ENCODE measurements around the gene ZEB1.

Gene ZEB1

DNA sequence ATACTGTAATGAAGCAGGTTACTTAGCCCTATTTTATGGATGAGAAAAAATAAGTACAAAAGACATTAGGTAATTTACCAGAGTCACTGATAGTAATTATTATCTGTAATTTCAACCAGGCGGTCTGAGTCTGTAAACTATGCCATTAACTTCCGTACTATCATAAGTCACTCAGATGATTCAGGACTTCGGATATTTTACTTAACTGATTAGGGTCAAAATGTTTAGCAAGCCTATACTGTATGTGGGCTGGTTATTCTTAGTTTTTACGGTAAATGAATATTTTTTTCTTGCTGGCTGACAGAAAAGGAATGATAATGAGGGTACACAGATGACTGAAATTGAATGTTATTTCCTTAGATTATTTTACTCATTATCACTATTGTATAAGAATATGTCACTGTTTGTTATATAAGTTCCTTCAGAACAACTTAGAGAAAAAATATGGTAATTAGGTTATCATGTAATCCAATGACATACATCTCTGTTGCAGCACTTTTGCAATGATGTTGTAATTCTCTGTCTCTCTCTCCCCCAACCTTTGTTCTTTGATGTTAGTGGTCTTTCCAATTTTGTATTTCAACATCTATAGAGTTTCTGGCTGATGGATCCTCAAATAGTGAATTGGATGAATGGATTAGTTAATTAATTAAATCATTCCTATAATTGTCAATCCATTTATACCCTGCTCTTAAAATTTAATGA lies 165.6 kb downstream of the ZEB1 start:
- no peak overlapping the region for H3K9ac ChIP-seq (ENCODE audit: low read length)
- no peak overlapping the region for H2AK5ac ChIP-seq (ENCODE audit: low read length)
- H3K4ac ChIP-seq (ENCODE audit: low read depth, low read length) = no peak overlapping the region
- no peak overlapping the region for H2BK5ac ChIP-seq (ENCODE audit: low read length)
- WGBS (ENCODE audit: extremely low coverage, insufficient coverage, low lambda C conversion rate) = no CpG with 5 or more reads among the region's 4 CpGs
- no peaks in the 10 kb centered on the region for H3K27me3 ChIP-seq (ENCODE audit: insufficient read depth, low read length, poor library complexity)
- H3K27ac ChIP-seq (ENCODE audit: low read depth, low read length) = no peak overlapping the region
- H3K79me2 ChIP-seq (ENCODE audit: control insufficient read depth, insufficient read depth, low read length) = no peaks in the 10 kb centered on the region
- no peak overlapping the region for H2BK15ac ChIP-seq (replicated peaks; ENCODE audit: low read depth)
- DNase-seq = no peak
- no peaks in the 10 kb centered on the region for H3K79me1 ChIP-seq (ENCODE audit: low read length)
- H3K4me3 ChIP-seq (ENCODE audit: low read length) = no peak overlapping the region
- H2BK120ac ChIP-seq (ENCODE audit: low read depth, low read length) = no peak overlapping the region
- no peak overlapping the region for H3K4me2 ChIP-seq (ENCODE audit: low read length)
- H3K56ac ChIP-seq (ENCODE audit: low read length) = no peak overlapping the region
- H4K8ac ChIP-seq (ENCODE audit: low read depth, low read length) = no peak overlapping the region
- no peaks in the 10 kb centered on the region for H3K36me3 ChIP-seq (ENCODE audit: control insufficient read depth, insufficient read depth, low read length)
- no peak overlapping the region for H3K23ac ChIP-seq (ENCODE audit: low read length)
- no peak overlapping the region for H3K18ac ChIP-seq (ENCODE audit: low read length)
- H4K5ac ChIP-seq (ENCODE audit: low read length) = no peak overlapping the region
- H3K4me1 ChIP-seq (ENCODE audit: control insufficient read depth, low read depth, low read length) = no peaks in the 10 kb centered on the region

DNA sequence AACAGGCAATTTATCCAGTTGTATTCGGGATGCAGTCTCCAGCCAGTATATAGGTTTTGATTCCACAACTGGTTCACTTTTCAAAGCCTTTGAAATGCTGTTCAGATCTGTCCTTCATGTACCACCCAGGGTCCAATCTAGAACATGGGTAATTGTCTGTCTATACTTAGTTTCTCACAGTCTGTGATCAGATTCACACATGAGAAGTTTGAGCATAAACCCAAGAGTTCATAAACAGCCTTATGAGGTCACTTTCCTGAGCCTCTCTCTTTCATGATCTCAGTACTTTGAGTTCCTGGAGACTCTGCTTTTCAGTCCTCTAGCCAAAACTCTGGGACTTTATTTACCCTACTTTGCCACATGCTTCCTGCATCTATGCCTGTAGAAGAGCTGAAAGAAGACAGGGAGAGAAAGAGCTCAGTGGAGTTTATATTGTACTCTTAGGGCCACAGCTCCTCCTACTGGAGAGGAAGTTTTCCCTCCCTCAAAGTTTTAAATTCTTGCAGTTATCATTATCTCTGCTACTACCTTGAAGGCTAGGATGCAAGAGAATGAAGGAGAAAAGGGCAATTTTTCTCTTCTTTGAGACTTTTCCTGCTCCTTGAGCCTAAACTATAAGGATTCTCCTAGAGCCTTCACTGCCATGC lies 172.0 kb downstream of the ZEB1 start:
- H3K4ac ChIP-seq (ENCODE audit: low read depth, low read length) = no peak overlapping the region
- no peak overlapping the region for H3K23ac ChIP-seq (ENCODE audit: low read length)
- no peaks in the 10 kb centered on the region for H3K79me1 ChIP-seq (ENCODE audit: low read length)
- DNase-seq = peak; percentile 72
- no CpG with 5 or more reads among the region's 1 CpG for WGBS (ENCODE audit: extremely low coverage, insufficient coverage, low lambda C conversion rate)
- H3K56ac ChIP-seq (ENCODE audit: low read length) = no peak overlapping the region
- no peak overlapping the region for H4K8ac ChIP-seq (ENCODE audit: low read depth, low read length)
- H3K4me2 ChIP-seq (ENCODE audit: low read length) = no peak overlapping the region
- no peak overlapping the region for H2BK5ac ChIP-seq (ENCODE audit: low read length)
- no peak overlapping the region for H2BK120ac ChIP-seq (ENCODE audit: low read depth, low read length)
- no peak overlapping the region for H2BK15ac ChIP-seq (replicated peaks; ENCODE audit: low read depth)
- no peaks in the 10 kb centered on the region for H3K79me2 ChIP-seq (ENCODE audit: control insufficient read depth, insufficient read depth, low read length)
- H3K27me3 ChIP-seq (ENCODE audit: insufficient read depth, low read length, poor library complexity) = no peaks in the 10 kb centered on the region
- no peak overlapping the region for H2AK5ac ChIP-seq (ENCODE audit: low read length)
- no peak overlapping the region for H3K27ac ChIP-seq (ENCODE audit: low read depth, low read length)
- H3K4me1 ChIP-seq (ENCODE audit: control insufficient read depth, low read depth, low read length) = no peaks in the 10 kb centered on the region
- H4K5ac ChIP-seq (ENCODE audit: low read length) = no peak overlapping the region
- H3K36me3 ChIP-seq (ENCODE audit: control insufficient read depth, insufficient read depth, low read length) = no peaks in the 10 kb centered on the region
- no peak overlapping the region for H3K4me3 ChIP-seq (ENCODE audit: low read length)
- no peak overlapping the region for H3K18ac ChIP-seq (ENCODE audit: low read length)
- no peak overlapping the region for H3K9ac ChIP-seq (ENCODE audit: low read length)

DNA sequence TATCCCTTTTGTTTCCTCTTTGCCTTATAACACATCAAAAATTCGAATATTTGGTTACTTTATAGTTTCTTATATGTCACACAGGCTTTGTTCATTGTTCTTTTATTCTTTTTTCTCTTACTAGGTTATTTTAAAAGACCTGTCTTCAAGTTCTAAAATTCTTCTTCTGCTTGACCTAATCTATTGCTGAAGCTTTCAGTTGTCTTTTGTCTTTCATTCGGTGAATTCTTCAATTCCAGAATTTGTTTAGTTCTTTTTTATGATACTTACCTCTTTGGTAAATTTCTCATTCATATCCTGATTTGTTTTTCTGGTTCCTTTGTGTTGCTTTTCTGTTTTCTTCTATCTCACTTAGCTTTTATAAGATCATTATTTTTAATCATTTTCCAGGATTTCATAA lies 188.4 kb downstream of the ZEB1 start:
- Histone ChIP-seq H4K5ac (ENCODE audit: low read length) (no peak overlapping the region), H3K9ac (ENCODE audit: low read length) (no peak overlapping the region), H3K36me3 (ENCODE audit: control insufficient read depth, insufficient read depth, low read length) (no peaks in the 10 kb centered on the region), H3K18ac (ENCODE audit: low read length) (no peak overlapping the region), H3K79me1 (ENCODE audit: low read length) (no peaks in the 10 kb centered on the region), H3K79me2 (ENCODE audit: control insufficient read depth, insufficient read depth, low read length) (no peaks in the 10 kb centered on the region), H3K4me2 (ENCODE audit: low read length) (no peak overlapping the region), H4K8ac (ENCODE audit: low read depth, low read length) (no peak overlapping the region), H3K27me3 (ENCODE audit: insufficient read depth, low read length, poor library complexity) (no peaks in the 10 kb centered on the region), H3K4me3 (ENCODE audit: low read length) (no peak overlapping the region), H2BK120ac (ENCODE audit: low read depth, low read length) (no peak overlapping the region), H3K27ac (ENCODE audit: low read depth, low read length) (no peak overlapping the region), H2BK15ac (replicated peaks; ENCODE audit: low read depth) (no peak overlapping the region), H2BK5ac (ENCODE audit: low read length) (no peak overlapping the region), H3K4ac (ENCODE audit: low read depth, low read length) (no peak overlapping the region), H2AK5ac (ENCODE audit: low read length) (no peak overlapping the region), H3K56ac (ENCODE audit: low read length) (no peak overlapping the region), H3K4me1 (ENCODE audit: control insufficient read depth, low read depth, low read length) (no peaks in the 10 kb centered on the region), H3K23ac (ENCODE audit: low read length) (no peak overlapping the region)
- no peak for DNase-seq
- no CpG with 5 or more reads among the region's 2 CpGs for WGBS (ENCODE audit: extremely low coverage, insufficient coverage, low lambda C conversion rate)

DNA sequence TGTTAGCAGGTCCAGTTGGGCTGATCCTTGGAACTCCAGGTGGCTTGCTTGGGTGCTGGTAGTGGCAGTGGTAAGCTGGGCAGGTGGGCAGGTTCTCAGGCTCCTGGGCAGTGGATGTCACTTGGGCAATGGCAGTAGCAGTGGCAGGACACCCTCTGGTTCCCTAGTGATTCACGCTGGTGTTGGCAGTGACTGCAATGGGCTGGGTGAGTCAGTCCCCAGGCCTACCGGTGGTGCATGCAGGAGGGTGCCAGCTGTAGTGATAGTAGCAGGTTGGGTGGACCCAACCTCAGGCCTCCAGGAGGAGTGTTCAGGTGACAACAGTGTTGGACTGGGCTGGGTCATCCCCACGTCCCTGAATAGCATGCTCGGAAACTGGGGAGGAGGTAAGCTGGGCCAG lies 189.2 kb downstream of the ZEB1 start:
- no peak overlapping the region for H3K56ac ChIP-seq (ENCODE audit: low read length)
- H3K4me1 ChIP-seq (ENCODE audit: control insufficient read depth, low read depth, low read length) = no peaks in the 10 kb centered on the region
- H2BK5ac ChIP-seq (ENCODE audit: low read length) = no peak overlapping the region
- H4K8ac ChIP-seq (ENCODE audit: low read depth, low read length) = no peak overlapping the region
- no peaks in the 10 kb centered on the region for H3K36me3 ChIP-seq (ENCODE audit: control insufficient read depth, insufficient read depth, low read length)
- H2BK120ac ChIP-seq (ENCODE audit: low read depth, low read length) = no peak overlapping the region
- no peak for DNase-seq
- H3K79me1 ChIP-seq (ENCODE audit: low read length) = no peaks in the 10 kb centered on the region
- H3K27me3 ChIP-seq (ENCODE audit: insufficient read depth, low read length, poor library complexity) = no peaks in the 10 kb centered on the region
- no peak overlapping the region for H2BK15ac ChIP-seq (replicated peaks; ENCODE audit: low read depth)
- no peak overlapping the region for H3K23ac ChIP-seq (ENCODE audit: low read length)
- no peak overlapping the region for H3K4ac ChIP-seq (ENCODE audit: low read depth, low read length)
- no peak overlapping the region for H3K18ac ChIP-seq (ENCODE audit: low read length)
- no peak overlapping the region for H2AK5ac ChIP-seq (ENCODE audit: low read length)
- no peaks in the 10 kb centered on the region for H3K79me2 ChIP-seq (ENCODE audit: control insufficient read depth, insufficient read depth, low read length)
- H3K4me2 ChIP-seq (ENCODE audit: low read length) = no peak overlapping the region
- no CpG with 5 or more reads among the region's 4 CpGs for WGBS (ENCODE audit: extremely low coverage, insufficient coverage, low lambda C conversion rate)
- H4K5ac ChIP-seq (ENCODE audit: low read length) = no peak overlapping the region
- no peak overlapping the region for H3K4me3 ChIP-seq (ENCODE audit: low read length)
- no peak overlapping the region for H3K27ac ChIP-seq (ENCODE audit: low read depth, low read length)
- H3K9ac ChIP-seq (ENCODE audit: low read length) = no peak overlapping the region

DNA sequence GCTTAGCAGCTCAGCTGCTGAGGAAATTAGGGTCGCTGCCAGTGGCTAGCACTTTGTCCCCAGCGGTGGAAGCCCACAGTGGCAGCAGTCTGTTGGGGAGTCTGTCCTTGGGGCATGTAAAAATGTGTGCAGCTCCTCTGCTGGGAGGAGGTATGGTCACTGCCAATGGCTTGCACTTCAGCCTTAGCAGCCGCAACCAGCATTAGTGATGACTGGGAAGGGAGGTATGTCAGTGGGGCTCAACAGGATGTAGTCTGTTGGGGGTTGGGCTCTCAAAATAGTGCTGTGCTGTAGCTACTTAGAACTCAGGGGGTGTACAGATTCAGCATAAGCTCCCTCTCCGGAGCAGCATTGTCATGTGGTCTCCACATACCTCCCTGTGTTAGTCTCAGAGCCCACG lies 189.9 kb downstream of the ZEB1 start:
- H3K4me1 ChIP-seq (ENCODE audit: control insufficient read depth, low read depth, low read length) = peaks cover 2% of the 10 kb centered on the region
- no peaks in the 10 kb centered on the region for H3K27me3 ChIP-seq (ENCODE audit: insufficient read depth, low read length, poor library complexity)
- no peak overlapping the region for H4K5ac ChIP-seq (ENCODE audit: low read length)
- H3K79me1 ChIP-seq (ENCODE audit: low read length) = no peaks in the 10 kb centered on the region
- H3K4ac ChIP-seq (ENCODE audit: low read depth, low read length) = no peak overlapping the region
- H2AK5ac ChIP-seq (ENCODE audit: low read length) = no peak overlapping the region
- no peak overlapping the region for H3K4me3 ChIP-seq (ENCODE audit: low read length)
- H2BK15ac ChIP-seq (replicated peaks; ENCODE audit: low read depth) = no peak overlapping the region
- DNase-seq = peak; percentile 39
- H4K8ac ChIP-seq (ENCODE audit: low read depth, low read length) = no peak overlapping the region
- H3K18ac ChIP-seq (ENCODE audit: low read length) = no peak overlapping the region
- H2BK120ac ChIP-seq (ENCODE audit: low read depth, low read length) = no peak overlapping the region
- H3K27ac ChIP-seq (ENCODE audit: low read depth, low read length) = no peak overlapping the region
- H2BK5ac ChIP-seq (ENCODE audit: low read length) = no peak overlapping the region
- no peaks in the 10 kb centered on the region for H3K79me2 ChIP-seq (ENCODE audit: control insufficient read depth, insufficient read depth, low read length)
- WGBS (ENCODE audit: extremely low coverage, insufficient coverage, low lambda C conversion rate) = no CpG with 5 or more reads among the region's 5 CpGs
- H3K56ac ChIP-seq (ENCODE audit: low read length) = no peak overlapping the region
- H3K36me3 ChIP-seq (ENCODE audit: control insufficient read depth, insufficient read depth, low read length) = no peaks in the 10 kb centered on the region
- no peak overlapping the region for H3K23ac ChIP-seq (ENCODE audit: low read length)
- no peak overlapping the region for H3K4me2 ChIP-seq (ENCODE audit: low read length)
- H3K9ac ChIP-seq (ENCODE audit: low read length) = no peak overlapping the region

DNA sequence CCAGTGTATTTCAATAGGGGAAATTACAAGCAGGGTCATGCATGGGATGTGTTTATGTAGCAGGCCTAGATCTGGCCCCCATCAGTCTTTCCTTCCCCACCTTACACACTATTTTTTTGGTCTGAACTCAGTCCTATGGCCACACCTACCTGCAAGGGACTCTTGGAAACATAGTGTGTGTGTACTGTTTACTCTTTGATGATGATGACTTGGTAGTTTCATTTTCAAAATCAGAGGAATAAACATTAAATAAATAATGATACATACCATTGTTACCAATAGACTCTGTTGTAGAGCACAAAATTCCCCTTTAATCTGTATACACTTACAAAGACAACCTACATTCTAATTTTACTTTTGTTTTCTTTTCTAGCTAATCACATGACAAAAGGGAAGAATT lies 191.0 kb downstream of the ZEB1 start:
- no peak overlapping the region for H2BK15ac ChIP-seq (replicated peaks; ENCODE audit: low read depth)
- no peak overlapping the region for H4K5ac ChIP-seq (ENCODE audit: low read length)
- no peak overlapping the region for H3K56ac ChIP-seq (ENCODE audit: low read length)
- H3K79me1 ChIP-seq (ENCODE audit: low read length) = no peaks in the 10 kb centered on the region
- no peak for DNase-seq
- H3K79me2 ChIP-seq (ENCODE audit: control insufficient read depth, insufficient read depth, low read length) = no peaks in the 10 kb centered on the region
- no peak overlapping the region for H4K8ac ChIP-seq (ENCODE audit: low read depth, low read length)
- no peak overlapping the region for H2BK120ac ChIP-seq (ENCODE audit: low read depth, low read length)
- no peaks in the 10 kb centered on the region for H3K36me3 ChIP-seq (ENCODE audit: control insufficient read depth, insufficient read depth, low read length)
- H3K18ac ChIP-seq (ENCODE audit: low read length) = no peak overlapping the region
- H3K4me2 ChIP-seq (ENCODE audit: low read length) = no peak overlapping the region
- H3K9ac ChIP-seq (ENCODE audit: low read length) = no peak overlapping the region
- H3K4me1 ChIP-seq (ENCODE audit: control insufficient read depth, low read depth, low read length) = peaks cover 2% of the 10 kb centered on the region
- no peak overlapping the region for H2BK5ac ChIP-seq (ENCODE audit: low read length)
- H2AK5ac ChIP-seq (ENCODE audit: low read length) = no peak overlapping the region
- H3K27me3 ChIP-seq (ENCODE audit: insufficient read depth, low read length, poor library complexity) = no peaks in the 10 kb centered on the region
- H3K4ac ChIP-seq (ENCODE audit: low read depth, low read length) = no peak overlapping the region
- H3K4me3 ChIP-seq (ENCODE audit: low read length) = no peak overlapping the region
- H3K23ac ChIP-seq (ENCODE audit: low read length) = no peak overlapping the region
- no peak overlapping the region for H3K27ac ChIP-seq (ENCODE audit: low read depth, low read length)
